ENCODE data around the gene OPA3. TPM values are rescaled to one million over a fixed set of nuclear protein-coding genes. Genes with fewer than 3 reads are reported as not detected.

The OPA3 gene
- total RNA-seq, 1 experiment from 2014 or later = 11.1 TPM

DNA sequence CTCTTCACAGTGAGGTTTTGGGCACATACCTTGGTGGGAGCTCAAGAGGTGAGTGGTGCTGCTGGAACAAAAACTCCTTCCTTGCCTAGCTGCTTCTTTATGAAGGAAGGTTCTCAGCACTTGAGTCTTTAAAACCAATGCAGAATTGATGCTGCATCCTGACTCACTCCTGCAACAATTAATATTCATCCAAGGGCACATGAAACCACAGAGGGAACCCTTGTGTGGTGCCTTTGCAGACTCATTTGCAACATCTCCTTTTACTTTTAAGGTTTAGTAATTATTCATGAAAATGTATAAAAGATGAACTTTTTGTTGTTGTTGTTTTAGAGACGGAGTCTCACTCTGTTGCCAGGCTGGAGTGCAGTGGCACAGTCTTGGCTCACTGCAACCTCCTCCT lies 30.1 kb downstream of the OPA3 start:
- no TSS peak for BruUV-seq (replicated peaks)
- H3K27ac ChIP-seq (ENCODE audit: low read depth, low read length) = no peak overlapping the region
- no peak overlapping the region for H3K9ac ChIP-seq (ENCODE audit: low read length)
- no peak overlapping the region for H3K4me3 ChIP-seq (replicated peaks in 1 of 2; ENCODE audit: low read depth in 1 of 2, low read length in 2 of 2)
- no peak overlapping the region for H2AFZ ChIP-seq (ENCODE audit: low read depth, low read length, poor library complexity, severe bottlenecking)
- no peaks in the 10 kb centered on the region for H3K9me3 ChIP-seq (ENCODE audit: control insufficient read depth in 1 of 2, insufficient read depth in 1 of 2, low read depth in 1 of 2, low read length in 2 of 2)
- H3K9me2 ChIP-seq (ENCODE audit: insufficient read depth) = no peaks in the 10 kb centered on the region
- intact Hi-C loops (cut with micrococcal nuclease) = no loop called here
- ChIA-PET CTCF (no interaction called here), RAD21 (ENCODE audit: low non-redundant PET in 1 of 2, low total read pairs in 2 of 2, uncharacterized antibody in 2 of 2, unreplicated experiment in 2 of 2) (no interaction called here), POLR2A (no interaction called here)
- no peaks in the 10 kb centered on the region; a peak in 1 of 4 replicates for H3K36me3 ChIP-seq (ENCODE audit: control insufficient read depth in 1 of 2, insufficient read depth in 2 of 2, low read length in 2 of 2)
- no peaks in the 10 kb centered on the region for H4K20me1 ChIP-seq (ENCODE audit: insufficient read depth)
- peaks cover 3 to 8% of the 10 kb centered on the region in 2 experiments; a peak in 2 of 4 replicates for H3K4me1 ChIP-seq (ENCODE audit: control insufficient read depth in 1 of 2, insufficient read depth in 2 of 2, low read length in 2 of 2)
- TF ChIP-seq SRF (IDR thresholded peaks at IDR 0.05; ENCODE audit: low read depth) (no peak), EGR1 (IDR thresholded peaks at IDR 0.05; ENCODE audit: low read depth) (no peak), ELF1 (IDR thresholded peaks at IDR 0.05; ENCODE audit: borderline replicate concordance, low read depth) (no peak), POLR2AphosphoS5 (IDR thresholded peaks at IDR 0.05; ENCODE audit: low read depth, low read length) (no peak), CEBPB (IDR thresholded peaks at IDR 0.05; ENCODE audit: low read depth) (no peak), EZH2phosphoT487 (IDR thresholded peaks at IDR 0.05; ENCODE audit: borderline replicate concordance) (no peak), TCF7L2 (IDR thresholded peaks at IDR 0.05; ENCODE audit: borderline replicate concordance, extremely low read depth, insufficient read depth, insufficient read length) (no peak), JUND (IDR thresholded peaks at IDR 0.05) (no peak), ZNF274 (IDR thresholded peaks at IDR 0.05; ENCODE audit: low read depth, low read length) (no peak), POLR2A (IDR thresholded peaks at IDR 0.05; ENCODE audit: borderline replicate concordance, extremely low read depth, insufficient read depth, insufficient read length) (no peak)
- TF ChIP-seq, protein P1, sequence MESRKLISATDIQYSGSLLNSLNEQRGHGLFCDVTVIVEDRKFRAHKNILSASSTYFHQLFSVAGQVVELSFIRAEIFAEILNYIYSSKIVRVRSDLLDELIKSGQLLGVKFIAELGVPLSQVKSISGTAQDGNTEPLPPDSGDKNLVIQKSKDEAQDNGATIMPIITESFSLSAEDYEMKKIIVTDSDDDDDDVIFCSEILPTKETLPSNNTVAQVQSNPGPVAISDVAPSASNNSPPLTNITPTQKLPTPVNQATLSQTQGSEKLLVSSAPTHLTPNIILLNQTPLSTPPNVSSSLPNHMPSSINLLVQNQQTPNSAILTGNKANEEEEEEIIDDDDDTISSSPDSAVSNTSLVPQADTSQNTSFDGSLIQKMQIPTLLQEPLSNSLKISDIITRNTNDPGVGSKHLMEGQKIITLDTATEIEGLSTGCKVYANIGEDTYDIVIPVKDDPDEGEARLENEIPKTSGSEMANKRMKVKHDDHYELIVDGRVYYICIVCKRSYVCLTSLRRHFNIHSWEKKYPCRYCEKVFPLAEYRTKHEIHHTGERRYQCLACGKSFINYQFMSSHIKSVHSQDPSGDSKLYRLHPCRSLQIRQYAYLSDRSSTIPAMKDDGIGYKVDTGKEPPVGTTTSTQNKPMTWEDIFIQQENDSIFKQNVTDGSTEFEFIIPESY (IDR thresholded peaks at IDR 0.05; ENCODE audit: extremely low read depth, insufficient replicate concordance, low read length) = no peak
- TF ChIP-seq, protein P2, sequence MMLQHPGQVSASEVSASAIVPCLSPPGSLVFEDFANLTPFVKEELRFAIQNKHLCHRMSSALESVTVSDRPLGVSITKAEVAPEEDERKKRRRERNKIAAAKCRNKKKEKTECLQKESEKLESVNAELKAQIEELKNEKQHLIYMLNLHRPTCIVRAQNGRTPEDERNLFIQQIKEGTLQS (IDR thresholded peaks at IDR 0.05) = no peak
- TF ChIP-seq, protein P3, sequence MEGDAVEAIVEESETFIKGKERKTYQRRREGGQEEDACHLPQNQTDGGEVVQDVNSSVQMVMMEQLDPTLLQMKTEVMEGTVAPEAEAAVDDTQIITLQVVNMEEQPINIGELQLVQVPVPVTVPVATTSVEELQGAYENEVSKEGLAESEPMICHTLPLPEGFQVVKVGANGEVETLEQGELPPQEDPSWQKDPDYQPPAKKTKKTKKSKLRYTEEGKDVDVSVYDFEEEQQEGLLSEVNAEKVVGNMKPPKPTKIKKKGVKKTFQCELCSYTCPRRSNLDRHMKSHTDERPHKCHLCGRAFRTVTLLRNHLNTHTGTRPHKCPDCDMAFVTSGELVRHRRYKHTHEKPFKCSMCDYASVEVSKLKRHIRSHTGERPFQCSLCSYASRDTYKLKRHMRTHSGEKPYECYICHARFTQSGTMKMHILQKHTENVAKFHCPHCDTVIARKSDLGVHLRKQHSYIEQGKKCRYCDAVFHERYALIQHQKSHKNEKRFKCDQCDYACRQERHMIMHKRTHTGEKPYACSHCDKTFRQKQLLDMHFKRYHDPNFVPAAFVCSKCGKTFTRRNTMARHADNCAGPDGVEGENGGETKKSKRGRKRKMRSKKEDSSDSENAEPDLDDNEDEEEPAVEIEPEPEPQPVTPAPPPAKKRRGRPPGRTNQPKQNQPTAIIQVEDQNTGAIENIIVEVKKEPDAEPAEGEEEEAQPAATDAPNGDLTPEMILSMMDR (IDR thresholded peaks at IDR 0.05 in 2 of 3, conservative IDR thresholded peaks at IDR 0.05 in 1 of 3; ENCODE audit: borderline replicate concordance in 1 of 3, insufficient read depth in 1 of 3, low read depth in 2 of 3, low read length in 2 of 3) = no peak
- TF ChIP-seq, protein P4, sequence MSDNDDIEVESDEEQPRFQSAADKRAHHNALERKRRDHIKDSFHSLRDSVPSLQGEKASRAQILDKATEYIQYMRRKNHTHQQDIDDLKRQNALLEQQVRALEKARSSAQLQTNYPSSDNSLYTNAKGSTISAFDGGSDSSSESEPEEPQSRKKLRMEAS (IDR thresholded peaks at IDR 0.05) = no peak
- TF ChIP-seq, protein P5, sequence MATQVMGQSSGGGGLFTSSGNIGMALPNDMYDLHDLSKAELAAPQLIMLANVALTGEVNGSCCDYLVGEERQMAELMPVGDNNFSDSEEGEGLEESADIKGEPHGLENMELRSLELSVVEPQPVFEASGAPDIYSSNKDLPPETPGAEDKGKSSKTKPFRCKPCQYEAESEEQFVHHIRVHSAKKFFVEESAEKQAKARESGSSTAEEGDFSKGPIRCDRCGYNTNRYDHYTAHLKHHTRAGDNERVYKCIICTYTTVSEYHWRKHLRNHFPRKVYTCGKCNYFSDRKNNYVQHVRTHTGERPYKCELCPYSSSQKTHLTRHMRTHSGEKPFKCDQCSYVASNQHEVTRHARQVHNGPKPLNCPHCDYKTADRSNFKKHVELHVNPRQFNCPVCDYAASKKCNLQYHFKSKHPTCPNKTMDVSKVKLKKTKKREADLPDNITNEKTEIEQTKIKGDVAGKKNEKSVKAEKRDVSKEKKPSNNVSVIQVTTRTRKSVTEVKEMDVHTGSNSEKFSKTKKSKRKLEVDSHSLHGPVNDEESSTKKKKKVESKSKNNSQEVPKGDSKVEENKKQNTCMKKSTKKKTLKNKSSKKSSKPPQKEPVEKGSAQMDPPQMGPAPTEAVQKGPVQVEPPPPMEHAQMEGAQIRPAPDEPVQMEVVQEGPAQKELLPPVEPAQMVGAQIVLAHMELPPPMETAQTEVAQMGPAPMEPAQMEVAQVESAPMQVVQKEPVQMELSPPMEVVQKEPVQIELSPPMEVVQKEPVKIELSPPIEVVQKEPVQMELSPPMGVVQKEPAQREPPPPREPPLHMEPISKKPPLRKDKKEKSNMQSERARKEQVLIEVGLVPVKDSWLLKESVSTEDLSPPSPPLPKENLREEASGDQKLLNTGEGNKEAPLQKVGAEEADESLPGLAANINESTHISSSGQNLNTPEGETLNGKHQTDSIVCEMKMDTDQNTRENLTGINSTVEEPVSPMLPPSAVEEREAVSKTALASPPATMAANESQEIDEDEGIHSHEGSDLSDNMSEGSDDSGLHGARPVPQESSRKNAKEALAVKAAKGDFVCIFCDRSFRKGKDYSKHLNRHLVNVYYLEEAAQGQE (IDR thresholded peaks at IDR 0.05; ENCODE audit: low read depth) = no peak
- ATAC-seq (no peak), DNase-seq (ENCODE audit: low read depth, low spot score) (no peak)
- H3K27me3 ChIP-seq (ENCODE audit: insufficient read depth, low read length) = no peaks in the 10 kb centered on the region
- no peak overlapping the region for H3K4me2 ChIP-seq (ENCODE audit: low read length)
- H3K79me2 ChIP-seq (ENCODE audit: insufficient read depth, low read length) = peaks cover 10% of the 10 kb centered on the region
